DMS53 (cell line): ENCODE results near the gene NCEH1.

ENCODE experiments used
- DNase-seq: peaks from one replicate; lab custom pipeline; 2025; lab: John Stamatoyannopoulos, UW

NCEH1 gene

DNA sequence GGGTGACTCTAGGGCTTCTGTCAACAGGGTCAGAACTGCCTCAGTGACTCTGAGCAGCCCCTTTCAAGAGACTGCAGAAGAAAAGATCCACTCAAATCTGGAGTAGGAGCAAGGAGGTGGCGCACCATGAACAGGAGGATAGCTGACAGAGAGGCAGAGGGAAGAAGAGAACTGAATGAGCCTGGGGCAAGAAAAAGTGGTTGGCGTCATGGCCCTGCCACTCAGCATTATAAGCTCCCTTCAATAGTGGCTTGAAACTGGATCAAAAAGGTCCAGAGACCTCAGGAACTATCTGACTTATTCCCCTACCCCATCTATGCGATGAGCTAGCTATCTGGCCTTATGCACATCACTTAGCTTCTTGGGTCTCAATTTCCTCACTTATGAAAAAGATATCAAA lies 66.6 kb downstream of the NCEH1 start:
- DNase-seq, result no peak

DNA sequence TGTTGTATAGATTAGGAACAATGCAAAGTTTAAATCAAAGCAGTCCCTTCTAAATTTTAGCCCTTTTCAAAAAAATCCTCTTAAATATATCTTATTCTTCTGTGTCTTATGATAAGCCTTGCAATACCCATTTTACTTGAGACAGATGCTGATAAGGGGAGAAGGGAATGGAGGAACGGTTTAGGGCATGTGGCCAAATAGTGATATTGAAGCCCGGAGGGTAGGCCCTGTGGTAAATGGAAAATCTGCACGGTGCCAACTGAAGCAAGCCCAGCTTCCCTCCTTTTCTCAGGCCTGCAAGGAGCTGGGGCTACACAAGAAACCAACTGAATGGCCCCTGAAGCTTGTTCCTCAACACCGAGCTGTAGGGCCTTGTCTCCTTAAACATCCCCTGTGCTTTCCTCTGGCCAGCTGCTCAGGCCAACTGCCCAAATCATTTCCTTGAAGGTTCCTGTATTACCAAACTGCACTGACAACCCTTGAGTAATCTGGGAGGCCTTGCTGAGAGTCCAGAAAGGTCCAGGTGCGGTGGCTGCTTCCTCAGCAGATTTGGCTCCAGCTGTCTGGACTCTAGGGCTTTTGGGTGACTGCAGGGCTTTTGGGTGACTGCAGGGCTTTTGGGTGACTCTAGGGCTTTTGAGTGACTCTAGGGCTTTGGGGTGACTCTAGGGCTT lies 67.2 kb downstream of the NCEH1 start:
- no peak for DNase-seq

DNA sequence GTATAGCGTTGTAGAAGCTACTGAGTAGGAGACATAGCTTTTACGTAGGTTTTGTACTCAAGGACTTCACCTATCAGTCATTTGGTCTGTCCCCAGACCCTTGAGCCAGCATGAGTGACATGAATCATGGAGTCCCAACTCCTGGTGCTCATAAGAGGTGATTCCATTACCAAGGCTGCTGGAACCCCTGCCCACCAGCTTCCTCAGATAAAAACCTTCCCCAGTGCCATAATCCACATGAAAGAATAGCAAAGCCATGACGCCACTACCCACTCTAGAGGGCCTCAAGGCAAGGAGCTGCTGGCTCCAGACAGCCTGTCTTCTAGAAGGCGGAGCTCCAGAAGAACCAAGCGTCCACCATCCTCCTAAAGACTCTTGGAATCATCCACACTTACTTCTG lies 69.6 kb downstream of the NCEH1 start:
- DNase-seq, result no peak

DNA sequence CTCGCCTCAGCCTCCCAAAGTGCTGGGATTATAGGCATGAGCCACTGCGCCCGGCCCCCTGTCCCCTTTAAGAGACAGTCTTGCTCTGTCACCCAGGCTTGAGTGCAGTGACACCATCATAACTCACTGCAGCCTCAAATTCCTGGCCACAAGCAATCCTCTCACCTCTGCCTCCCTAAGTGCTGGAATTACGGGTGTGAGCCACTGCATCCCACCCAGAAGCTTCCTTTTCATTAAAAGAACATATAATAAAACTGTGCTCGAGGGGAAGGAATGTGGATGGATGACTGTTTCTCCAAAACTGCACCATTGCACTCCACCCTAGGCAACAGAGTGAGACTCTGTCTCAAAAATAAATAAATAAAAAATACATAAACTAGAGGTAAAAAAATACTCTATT lies 70.1 kb downstream of the NCEH1 start:
- no peak for DNase-seq

DNA sequence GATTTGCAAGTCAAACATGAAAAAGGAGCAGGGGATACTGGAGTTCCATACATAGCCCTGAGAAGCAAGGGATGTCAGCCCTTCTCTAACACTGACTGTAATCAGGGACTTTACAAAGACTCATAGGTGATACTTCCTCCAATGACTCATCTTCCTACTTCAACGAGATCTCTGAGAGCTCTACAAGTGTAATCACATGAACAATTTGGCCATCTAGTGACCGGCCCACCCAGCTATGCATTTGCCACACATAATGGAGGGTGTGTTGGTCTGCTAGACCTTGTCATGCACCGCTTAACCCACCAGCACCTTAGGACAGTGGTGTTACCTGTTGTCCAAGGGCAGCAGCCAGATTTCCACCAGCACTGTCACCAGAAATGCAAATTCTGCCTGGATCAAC lies 75.3 kb downstream of the NCEH1 start:
- peak; percentile 93 for DNase-seq

DNA sequence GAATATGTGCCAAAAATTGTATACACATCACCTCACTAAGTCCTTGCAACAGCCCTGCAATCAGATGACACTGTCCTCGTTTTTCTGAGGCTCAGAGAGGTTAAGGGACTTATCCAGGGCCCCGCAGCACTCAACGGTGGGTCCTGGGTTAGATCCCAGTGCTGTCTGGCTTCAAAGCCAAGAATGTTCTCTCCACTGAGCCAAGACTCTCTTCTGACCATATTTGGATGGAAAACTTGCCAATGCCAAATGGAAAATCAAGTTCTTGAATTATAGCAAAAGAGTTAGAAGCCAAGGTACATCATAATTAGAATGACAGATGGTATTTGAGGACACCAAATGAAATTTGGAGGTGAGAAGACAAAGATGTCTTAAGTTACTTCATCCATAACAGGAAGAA lies 75.9 kb downstream of the NCEH1 start:
- no peak for DNase-seq

DNA sequence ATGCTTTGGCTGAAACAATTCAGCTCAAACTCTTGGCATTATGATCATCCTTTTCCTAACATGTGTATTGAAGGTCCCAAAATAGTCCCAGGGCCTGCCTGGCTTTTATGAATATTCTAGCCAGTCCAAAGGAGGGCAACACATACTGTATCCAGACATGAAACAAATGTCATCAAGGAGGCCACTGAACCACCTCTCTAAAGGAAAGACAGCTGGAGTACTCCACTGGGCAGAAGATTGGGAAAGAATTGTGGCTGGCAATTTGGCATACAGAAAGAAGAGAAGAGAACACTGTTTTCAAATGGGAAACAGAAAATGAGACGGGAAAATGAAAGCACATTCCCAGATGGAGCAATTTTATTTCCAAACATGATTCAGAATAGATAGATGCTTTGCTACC lies 80.6 kb downstream of the NCEH1 start:
- no peak for DNase-seq

DNA sequence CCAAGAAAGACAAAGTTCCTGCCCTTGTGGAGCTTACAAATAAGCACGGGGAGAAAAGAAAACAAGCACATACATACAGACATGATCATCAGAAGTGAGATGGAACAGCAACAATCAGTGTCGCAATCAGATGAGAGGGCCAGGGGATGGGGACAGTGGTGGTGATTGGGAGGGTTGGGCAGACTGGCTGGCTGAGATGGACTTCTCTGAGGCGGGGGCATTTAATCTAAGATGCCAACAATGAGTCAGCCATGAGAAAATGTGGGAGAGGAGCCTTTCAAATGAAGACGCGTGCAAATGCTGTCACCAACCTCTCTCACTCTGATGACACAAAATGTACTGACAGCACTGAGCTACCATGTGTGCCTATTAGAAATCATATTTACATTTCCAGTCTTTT lies 81.4 kb downstream of the NCEH1 start:
- DNase-seq, result no peak

DNA sequence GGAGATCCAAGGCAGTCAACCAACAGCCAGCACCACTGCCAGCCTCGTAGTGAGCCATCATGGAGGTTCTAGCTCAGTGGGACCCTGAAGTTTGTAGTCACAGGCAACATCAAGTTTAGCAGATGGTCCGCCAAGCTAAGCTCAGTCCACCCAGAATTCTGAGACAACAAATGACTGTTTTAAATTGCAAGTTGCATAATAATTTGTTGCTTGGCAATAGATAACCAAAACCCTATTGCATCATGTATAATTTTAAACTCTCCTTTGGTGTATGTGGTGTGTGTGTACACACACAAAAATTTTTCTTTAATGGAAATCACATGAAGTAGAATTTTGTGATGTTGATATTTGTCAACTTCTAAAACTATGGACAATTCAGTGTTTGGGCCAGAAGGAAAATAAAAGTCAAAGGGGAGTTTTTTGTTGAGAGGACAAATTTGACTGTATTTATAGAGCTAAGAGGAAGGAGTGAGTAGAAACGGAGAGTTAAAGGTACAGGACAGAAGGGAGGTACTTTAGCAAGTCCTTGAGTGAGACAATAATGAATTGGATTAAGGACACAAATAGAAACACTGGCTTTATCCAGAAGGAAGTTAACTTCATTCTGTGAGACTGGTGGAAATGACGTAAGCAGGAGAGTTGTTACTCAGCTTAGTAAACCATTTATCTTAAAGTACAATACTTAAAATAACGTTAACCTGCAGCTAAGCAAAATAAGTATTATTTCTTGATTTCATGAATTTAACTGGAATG lies 83.6 kb downstream of the NCEH1 start:
- no peak for DNase-seq

DNA sequence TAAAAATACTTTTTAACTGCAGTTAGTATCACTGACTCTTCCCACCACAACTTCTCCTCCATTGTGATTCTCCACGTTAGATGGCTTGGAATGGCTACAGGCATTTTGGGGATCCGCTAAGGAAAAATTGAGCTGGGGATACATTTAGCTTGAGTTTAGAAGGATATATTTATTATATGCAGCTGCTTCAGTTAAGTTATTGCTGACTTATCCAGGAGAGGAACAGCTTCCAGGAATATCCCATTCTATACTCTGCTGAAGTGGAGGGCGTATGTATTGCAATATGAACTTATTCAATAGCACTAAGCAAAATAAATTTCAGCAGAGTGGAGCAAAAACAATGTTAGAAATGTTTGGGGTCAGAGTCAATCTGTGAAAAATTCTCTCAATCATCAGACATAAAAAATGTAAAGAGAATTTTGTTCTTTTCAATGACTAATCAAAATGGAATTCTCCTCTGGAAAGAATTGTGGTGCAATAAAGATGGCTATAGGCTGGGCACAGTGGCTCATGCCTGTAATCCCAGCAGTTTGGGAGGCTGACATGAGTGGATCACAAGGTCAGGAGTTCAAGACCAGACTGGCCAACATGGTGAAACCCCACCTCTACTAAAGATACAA lies 84.7 kb downstream of the NCEH1 start:
- DNase-seq, result no peak

DNA sequence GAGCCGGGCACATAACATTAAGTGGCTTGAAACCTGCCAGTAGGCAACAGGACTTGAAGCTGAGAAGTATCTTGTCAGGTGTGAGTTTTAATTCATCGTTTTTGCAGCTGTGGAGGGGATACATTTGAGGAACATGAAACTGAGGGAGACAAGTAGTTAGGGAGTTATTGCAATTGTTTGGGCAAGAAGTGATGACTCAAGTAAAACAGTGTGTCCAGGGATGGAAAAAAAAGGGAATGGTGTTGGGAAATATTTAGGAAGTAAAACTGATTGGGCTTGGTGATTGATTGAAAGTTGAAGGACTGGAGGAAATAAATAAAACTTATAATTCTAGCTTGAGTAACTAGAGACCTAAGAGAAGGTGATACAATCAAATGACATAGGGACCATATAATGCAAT lies 85.5 kb downstream of the NCEH1 start:
- no peak for DNase-seq

DNA sequence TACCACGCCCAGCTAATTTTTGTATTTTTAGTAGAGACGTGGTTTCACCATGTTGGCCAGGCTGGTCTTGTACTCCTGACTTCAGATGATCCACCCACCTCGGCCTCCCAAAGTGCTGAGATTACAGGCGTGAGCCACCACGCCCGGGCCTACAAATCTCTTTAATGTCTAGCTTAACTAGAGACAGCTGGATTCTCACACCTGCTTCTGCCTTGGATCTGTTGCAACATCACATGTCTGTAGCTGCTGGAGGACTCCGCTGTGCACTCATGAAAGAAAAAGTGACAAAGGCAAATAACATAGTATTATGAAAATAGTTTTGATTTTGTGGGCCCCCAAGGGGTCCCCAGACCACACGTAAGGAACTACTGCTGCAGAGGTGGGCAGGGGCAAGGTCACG lies 85.9 kb downstream of the NCEH1 start:
- DNase-seq, result no peak

DNA sequence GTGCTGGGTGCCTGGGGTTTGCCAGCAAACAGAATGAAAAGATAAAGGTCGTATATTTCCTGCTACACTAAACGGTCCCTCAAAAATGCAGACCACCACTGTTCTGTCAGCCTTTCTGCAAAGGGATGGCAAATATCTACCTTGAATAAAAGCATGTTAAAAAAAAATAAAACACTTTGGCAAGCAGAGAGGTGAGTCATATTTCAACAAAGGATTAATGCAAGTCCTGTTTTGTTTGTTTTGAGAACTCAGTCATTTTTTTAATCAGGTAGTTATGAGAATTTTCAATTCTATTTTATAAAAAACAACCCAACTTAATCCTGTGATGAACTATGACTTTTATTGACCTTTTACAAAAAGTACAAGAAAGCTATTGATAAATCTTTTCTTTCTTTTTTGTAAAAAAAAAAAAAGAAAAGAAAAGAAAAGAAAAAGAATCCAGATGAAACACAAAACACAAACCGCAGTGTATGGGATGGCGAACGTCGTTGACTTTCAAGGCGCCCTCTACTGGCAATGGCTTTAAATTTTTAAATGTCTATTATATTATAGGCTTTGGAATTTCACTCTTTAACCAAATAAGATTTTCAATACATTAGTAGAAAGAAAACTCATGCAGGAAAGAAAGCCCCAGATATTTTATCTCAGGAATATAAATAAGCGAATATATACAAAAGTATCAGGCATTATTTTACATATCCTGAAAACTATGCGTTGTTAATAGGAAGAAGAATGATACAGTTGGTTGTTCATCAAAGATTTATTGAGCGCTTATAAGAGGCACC lies 87.8 kb downstream of the NCEH1 start:
- DNase-seq, result peak; percentile 79

DNA sequence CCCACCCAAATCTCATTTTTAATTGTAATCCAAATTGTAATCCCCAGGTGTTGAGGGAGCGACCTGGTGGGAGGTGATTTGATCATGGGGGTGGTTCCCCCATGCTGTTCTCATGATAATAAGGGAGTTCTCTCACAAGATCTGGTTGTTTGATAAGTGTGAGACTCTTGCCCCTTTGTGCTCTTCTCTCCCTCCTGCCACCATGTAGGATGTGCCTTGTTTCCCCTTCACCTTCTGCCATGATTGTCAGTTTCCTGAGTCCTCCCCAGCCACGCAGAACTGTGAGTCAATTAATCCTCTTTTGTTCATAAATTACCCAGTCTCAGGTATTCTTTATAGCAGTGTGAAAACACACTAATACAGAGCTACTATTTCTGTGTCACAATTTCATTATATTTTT lies 88.7 kb downstream of the NCEH1 start:
- no peak for DNase-seq

DNA sequence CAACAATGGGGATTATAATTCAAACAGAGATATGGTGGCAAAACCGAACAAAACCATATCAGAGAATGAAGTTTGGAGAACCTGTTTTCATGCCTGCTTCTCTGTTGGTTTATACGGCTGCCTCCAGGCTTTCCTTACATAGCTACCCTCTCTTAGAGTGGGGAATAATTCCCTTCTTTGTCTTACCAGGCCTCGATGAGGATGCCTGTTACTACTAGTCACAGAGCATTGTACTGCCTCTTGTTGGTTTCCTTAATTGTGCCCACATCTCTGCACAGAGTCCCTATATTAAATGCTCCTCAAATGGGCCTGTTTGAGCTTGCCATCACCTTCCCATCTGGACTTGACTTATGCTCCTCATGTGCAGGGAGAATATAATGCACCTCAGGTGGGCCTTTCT lies 92.9 kb downstream of the NCEH1 start:
- DNase-seq, result no peak

DNA sequence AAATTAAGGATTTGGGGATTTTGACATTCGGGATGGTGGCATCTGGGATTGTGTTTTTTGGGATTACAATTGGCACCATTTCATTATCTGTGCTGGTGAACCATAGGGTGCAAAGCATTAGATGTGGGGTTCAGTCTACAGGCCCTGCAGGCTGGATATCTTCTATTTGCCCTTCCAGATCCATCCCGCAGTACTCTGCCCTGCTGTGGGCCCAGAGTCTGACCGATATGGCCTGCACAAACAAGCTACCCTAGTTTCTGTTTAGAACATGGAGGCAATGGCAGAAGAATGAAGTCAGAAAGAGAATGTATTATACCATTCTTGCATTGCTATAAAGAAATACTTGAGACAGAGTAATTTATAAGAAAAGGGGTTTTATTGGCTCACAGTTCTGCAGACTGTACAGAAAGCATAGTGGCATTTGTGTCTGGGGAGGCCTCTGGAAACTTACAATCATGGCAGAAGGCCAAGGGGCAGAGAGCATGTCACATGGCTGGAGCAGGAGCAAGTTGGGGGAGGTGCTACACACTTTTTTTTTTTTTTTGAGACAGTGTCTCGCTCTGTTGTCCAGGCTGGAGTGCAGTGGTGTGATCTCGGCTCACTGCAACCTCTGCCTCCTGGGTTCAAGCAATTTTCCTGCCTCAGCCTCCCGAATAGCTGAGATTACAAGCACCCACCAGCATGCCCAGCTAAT lies 93.7 kb downstream of the NCEH1 start:
- DNase-seq, result no peak

DNA sequence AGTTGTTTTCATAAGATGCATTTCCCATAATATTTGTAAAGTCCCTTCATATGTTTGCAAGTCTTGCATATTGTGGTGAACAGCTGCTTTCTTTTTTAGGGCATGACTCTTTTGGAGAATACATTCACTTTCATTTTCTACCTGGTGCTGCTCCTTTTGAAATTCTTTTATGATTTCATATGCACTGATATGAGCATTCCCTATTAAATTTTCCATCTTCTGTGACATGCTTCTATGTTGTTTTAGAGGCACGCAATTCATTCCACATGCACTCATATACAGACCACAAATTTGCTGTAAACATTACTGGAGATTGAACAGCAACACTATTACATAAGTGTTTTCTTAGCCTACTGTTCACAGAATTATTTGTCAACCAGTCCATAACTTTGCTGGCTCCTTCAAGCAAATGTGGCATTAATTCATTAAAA lies 94.8 kb downstream of the NCEH1 start:
- DNase-seq, result no peak

DNA sequence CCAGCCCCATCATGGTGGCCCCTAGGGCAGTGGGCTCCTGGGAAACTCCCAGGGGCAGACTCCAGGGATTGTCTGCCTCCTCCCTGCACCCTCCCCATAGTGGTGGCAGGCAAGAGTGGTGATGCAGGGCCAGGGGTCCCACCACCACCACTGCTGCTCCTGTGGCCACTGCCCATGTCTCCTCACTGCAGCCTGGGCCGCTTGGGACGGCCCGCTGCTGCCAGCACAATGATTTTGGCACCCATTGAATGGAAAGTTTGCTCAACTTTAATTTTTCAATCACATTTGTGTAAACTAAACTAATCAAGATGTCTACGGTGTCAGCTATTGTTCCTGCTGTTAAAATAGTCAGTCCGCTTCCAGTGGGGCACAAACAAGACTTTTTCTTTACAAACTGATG lies 95.6 kb downstream of the NCEH1 start:
- no peak for DNase-seq

DNA sequence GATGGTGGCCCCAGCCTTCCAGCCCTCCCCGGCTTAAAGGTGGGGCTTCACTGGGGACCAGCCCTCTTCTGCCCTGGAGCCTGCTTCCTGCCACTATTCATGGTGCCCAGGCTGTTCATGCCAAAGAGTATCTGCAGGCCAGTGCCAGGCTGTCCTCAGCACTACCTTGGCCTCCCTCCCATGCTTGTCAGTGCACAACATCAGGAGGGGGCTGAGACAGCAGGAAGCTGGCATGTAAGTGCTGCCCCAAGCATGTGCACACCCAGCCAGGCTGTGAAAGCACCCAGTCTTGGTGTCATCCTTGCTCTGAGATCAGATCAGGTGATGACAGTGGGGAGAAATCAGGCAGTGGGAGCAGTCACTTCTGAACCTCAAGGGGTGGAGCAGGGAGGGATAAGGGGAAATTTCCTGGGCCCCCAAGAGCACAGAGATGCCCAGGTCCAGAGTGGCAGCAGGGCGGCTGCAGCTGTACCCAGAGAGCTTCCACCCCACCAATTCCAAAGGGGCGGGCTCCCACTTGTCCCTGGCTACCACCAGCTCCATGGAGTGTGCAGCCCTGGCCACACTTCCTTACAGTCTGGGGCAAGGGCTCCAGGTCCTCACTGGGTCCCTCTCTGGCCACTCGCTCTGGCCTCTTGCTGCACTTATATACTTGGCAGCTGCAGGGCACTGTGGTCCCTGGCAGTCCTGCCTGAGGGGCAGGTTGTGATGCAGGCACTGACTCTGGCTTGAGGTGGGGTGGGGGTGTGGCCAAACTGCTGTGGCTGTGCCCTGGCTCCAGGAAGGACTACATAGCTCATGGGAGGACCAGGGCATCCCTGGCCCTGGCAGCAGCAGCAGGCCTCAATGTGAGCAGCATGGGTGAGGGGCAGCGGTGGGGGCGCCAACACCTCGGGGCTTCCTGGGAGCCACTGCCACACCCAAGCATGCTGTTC lies 96.3 kb downstream of the NCEH1 start:
- DNase-seq, result no peak

DNA sequence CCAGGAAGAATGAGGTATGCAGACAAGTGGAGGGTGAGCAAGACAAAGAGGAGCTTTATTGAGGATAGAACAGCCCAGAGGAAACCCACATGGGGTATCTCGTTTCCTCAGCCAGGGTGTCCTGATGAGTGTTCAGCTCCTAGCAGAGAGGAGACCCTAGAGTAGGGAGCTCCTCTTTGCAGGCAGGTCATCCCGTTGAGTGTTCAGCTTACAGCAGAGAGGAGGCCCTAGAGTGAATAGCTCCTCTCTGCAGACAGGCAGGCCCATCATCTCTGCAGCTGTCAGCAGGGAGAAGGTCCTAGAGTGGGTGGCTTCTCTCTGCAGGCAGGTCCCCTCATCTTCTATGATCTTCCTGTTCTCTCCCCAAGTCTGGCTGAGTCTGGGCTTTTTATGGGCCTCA lies 97.0 kb downstream of the NCEH1 start:
- DNase-seq, result peak; percentile 12
